WTC11 (cell line): ENCODE data around the gene MED12L. TPM values are rescaled to one million over a fixed set of nuclear protein-coding genes. Genes with fewer than 3 reads are reported as not detected.

Experiments
- ATAC-seq: fragments of 200-7000 bp; cut with Tn5 transposase; 2 replicates; pipeline ENCODE4 v1.10.0; 2021; ENCODE audit warnings: mild to moderate bottlenecking, moderate library complexity
- CTCF ChIA-PET: fragments of 300-600 bp; sonication (Branson Sonifier 250); formaldehyde crosslinking; loops from one replicate; lab custom pipeline; 2021; ENCODE audit warnings: antibody characterized with exemption; lab: Charles Lee
- POLR2A ChIA-PET: fragments of 350-600 bp; sonication (Branson Sonifier 250); formaldehyde crosslinking; loops from one replicate; lab custom pipeline; 2021; ENCODE audit warnings: antibody characterized with exemption; lab: Charles Lee
- DNase-seq: peaks from one replicate; pipeline ENCODE4 v3.0.0; 2021; ENCODE audit warnings: low spot score
- H3K27ac Mint-ChIP-seq: 2 replicates; pipeline ENCODE4 v1.8.0; 2021; ENCODE audit warnings: mixed read lengths
- H3K27me3 Mint-ChIP-seq: 2 replicates; pipeline ENCODE4 v1.8.0; 2021; ENCODE audit warnings: low read depth, mild to moderate bottlenecking, moderate library complexity, mixed read lengths
- H3K36me3 Mint-ChIP-seq: 2 replicates; pipeline ENCODE4 v1.8.0; 2021; ENCODE audit warnings: mixed read lengths
- H3K4me1 Mint-ChIP-seq: 2 replicates; pipeline ENCODE4 v1.8.0; 2022; ENCODE audit warnings: mixed read lengths
- H3K4me3 Mint-ChIP-seq: 2 replicates; pipeline ENCODE4 v1.8.0; 2021; ENCODE audit warnings: mild to moderate bottlenecking, moderate library complexity, mixed read lengths
- H3K9me3 Mint-ChIP-seq: 2 replicates; pipeline ENCODE4 v1.8.0; 2021; ENCODE audit warnings: mixed read lengths
- FOXK1 ChIP-seq: sonication (generic); formaldehyde crosslinking; IDR thresholded peaks from 2 replicates; pipeline ENCODE4 v1.8.0; 2022; ENCODE audit warnings: mild to moderate bottlenecking, moderate library complexity, missing genetic modification reagents
- FOXP1 ChIP-seq: sonication (generic); formaldehyde crosslinking; IDR thresholded peaks from 2 replicates; pipeline ENCODE4 v1.8.0; 2022; ENCODE audit warnings: missing genetic modification reagents, mild to moderate bottlenecking, moderate library complexity, borderline replicate concordance
- GTF2I ChIP-seq: fragments of 250-450 bp; sonication (Bioruptor Pico); conservative IDR thresholded peaks from 2 replicates; pipeline ENCODE4 v1.4.0; 2021; ENCODE audit warnings: mild to moderate bottlenecking
- HMGA2 ChIP-seq: fragments of 250-450 bp; sonication (Bioruptor Pico); IDR thresholded peaks from 2 replicates; pipeline ENCODE4 v1.4.0; 2021; ENCODE audit warnings: mild to moderate bottlenecking, moderate library complexity
- NR2C2 ChIP-seq: sonication (generic); formaldehyde crosslinking; IDR thresholded peaks from 2 replicates; pipeline ENCODE4 v1.8.0; 2022; ENCODE audit warnings: mild to moderate bottlenecking, missing genetic modification reagents
- RORB ChIP-seq: fragments of 250-450 bp; sonication (Bioruptor Pico); IDR thresholded peaks from 2 replicates; pipeline ENCODE4 v1.9.0; 2021; ENCODE audit warnings: mild to moderate bottlenecking
- ZNF121 ChIP-seq: sonication (generic); formaldehyde crosslinking; IDR thresholded peaks from 2 replicates; pipeline ENCODE4 v1.8.0; 2023; ENCODE audit warnings: missing genetic modification reagents
- ZNF232 ChIP-seq: sonication (generic); formaldehyde crosslinking; IDR thresholded peaks from 2 replicates; pipeline ENCODE4 v1.8.0; 2022; ENCODE audit warnings: mild to moderate bottlenecking, missing genetic modification reagents
- ZNF396 ChIP-seq: fragments of 250-450 bp; sonication (Bioruptor Pico); IDR thresholded peaks from 2 replicates; pipeline ENCODE4 v1.8.0; 2021; ENCODE audit warnings: mild to moderate bottlenecking, moderate library complexity, borderline replicate concordance
- total RNA-seq: library from RNA; stranded (reverse); gene quantifications from 3 replicates; pipeline ENCODE4 v1.2.3, GENCODE V29; 2021
- TF ChIP-seq, protein P1 (sequence below): sonication (generic); formaldehyde crosslinking; IDR thresholded peaks from 2 replicates; pipeline ENCODE4 v1.8.1; 2023; ENCODE audit warnings: mild to moderate bottlenecking, missing genetic modification reagents
- TF ChIP-seq, protein P2 (sequence below): fragments of 250-450 bp; sonication (Bioruptor Pico); conservative IDR thresholded peaks from 2 replicates; pipeline ENCODE4 v1.9.0; 2021; ENCODE audit warnings: mild to moderate bottlenecking
- TF ChIP-seq, protein P3 (sequence below): sonication (generic); formaldehyde crosslinking; conservative IDR thresholded peaks from 2 replicates; pipeline ENCODE4 v1.8.1; 2023; ENCODE audit warnings: mild to moderate bottlenecking, low read depth, missing genetic modification reagents, moderate library complexity
- TF ChIP-seq, protein P4 (sequence below): sonication (generic); formaldehyde crosslinking; IDR thresholded peaks from 2 replicates; pipeline ENCODE4 v1.8.1; 2023; ENCODE audit warnings: mild to moderate bottlenecking, missing genetic modification reagents, moderate library complexity
- TF ChIP-seq, protein P5 (sequence below): sonication (generic); formaldehyde crosslinking; IDR thresholded peaks from 2 replicates; pipeline ENCODE4 v1.8.0; 2022; ENCODE audit warnings: mild to moderate bottlenecking, missing genetic modification reagents
- TF ChIP-seq, protein P6 (sequence below): sonication (generic); formaldehyde crosslinking; IDR thresholded peaks from 2 replicates; pipeline ENCODE4 v1.8.0; 2023; ENCODE audit warnings: mild to moderate bottlenecking, missing genetic modification reagents
- TF ChIP-seq, protein P7 (sequence below): sonication (generic); formaldehyde crosslinking; IDR thresholded peaks from 2 replicates; pipeline ENCODE4 v1.8.0; 2023; ENCODE audit warnings: missing genetic modification reagents
- TF ChIP-seq, protein P8 (sequence below): sonication (generic); formaldehyde crosslinking; IDR thresholded peaks from 2 replicates; pipeline ENCODE4 v1.8.1; 2022; ENCODE audit warnings: low read depth, missing genetic modification reagents, borderline replicate concordance

Gene MED12L
- total RNA-seq, 1 experiment from 2014 or later, result 27.4 TPM

DNA sequence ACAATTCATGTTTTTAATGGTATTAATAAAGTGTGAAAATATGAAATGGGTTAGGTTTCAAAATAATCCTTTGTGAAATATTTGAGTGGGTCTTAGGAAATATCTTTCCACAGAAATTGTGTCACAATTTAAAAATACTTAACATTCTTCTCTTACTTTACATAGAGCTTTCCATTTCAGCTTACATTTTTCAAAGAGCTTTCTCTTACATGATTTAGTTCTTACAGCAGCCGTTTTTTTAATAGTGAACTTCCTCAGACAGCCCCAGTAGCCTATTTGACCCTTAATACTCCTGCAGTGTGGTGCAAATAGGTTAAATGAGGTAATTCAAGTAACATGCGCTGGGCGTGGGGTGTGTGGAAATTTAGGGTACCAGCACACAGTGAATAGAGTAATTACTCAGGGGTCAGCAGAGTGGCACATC lies 277.3 kb downstream of the MED12L start:
- POLR2A ChIA-PET, result no interaction called here
- ATAC-seq, result no peak

DNA sequence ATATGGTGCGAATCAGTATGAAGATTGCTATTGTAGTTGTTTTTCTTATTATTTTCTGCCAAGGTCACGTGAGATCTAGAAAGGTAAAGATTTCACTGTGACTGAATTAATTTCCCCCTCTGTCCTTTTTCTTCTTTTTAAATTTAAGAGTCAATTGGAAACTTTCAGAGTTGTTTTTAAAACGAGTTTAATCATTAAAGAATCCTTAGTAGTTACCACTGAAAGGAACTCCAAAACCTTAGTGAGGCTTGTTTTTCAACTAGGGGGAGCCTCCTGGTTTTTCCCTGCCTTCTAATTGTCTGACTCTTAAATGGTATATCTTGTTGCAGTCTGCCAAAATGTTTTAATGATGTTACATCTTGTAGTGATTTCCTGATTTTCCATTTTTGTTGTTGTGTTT lies 281.5 kb downstream of the MED12L start:
- Mint-ChIP-seq H3K4me1 (peaks cover 25% of the 10 kb centered on the region), H3K36me3 (peaks cover 3% of the 10 kb centered on the region; the same call in 1 of the 2 replicates), H3K27me3 (no peaks in the 10 kb centered on the region), H3K4me3 (no peak overlapping the region), H3K9me3 (no peaks in the 10 kb centered on the region), H3K27ac (no peak overlapping the region)
- ATAC-seq, result no peak
- POLR2A ChIA-PET, result no interaction called here
- DNase-seq, result no peak
- TF ChIP-seq, protein P1, sequence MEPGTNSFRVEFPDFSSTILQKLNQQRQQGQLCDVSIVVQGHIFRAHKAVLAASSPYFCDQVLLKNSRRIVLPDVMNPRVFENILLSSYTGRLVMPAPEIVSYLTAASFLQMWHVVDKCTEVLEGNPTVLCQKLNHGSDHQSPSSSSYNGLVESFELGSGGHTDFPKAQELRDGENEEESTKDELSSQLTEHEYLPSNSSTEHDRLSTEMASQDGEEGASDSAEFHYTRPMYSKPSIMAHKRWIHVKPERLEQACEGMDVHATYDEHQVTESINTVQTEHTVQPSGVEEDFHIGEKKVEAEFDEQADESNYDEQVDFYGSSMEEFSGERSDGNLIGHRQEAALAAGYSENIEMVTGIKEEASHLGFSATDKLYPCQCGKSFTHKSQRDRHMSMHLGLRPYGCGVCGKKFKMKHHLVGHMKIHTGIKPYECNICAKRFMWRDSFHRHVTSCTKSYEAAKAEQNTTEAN (CRISPR knock-in tag), result no peak
- TF ChIP-seq, protein P2, sequence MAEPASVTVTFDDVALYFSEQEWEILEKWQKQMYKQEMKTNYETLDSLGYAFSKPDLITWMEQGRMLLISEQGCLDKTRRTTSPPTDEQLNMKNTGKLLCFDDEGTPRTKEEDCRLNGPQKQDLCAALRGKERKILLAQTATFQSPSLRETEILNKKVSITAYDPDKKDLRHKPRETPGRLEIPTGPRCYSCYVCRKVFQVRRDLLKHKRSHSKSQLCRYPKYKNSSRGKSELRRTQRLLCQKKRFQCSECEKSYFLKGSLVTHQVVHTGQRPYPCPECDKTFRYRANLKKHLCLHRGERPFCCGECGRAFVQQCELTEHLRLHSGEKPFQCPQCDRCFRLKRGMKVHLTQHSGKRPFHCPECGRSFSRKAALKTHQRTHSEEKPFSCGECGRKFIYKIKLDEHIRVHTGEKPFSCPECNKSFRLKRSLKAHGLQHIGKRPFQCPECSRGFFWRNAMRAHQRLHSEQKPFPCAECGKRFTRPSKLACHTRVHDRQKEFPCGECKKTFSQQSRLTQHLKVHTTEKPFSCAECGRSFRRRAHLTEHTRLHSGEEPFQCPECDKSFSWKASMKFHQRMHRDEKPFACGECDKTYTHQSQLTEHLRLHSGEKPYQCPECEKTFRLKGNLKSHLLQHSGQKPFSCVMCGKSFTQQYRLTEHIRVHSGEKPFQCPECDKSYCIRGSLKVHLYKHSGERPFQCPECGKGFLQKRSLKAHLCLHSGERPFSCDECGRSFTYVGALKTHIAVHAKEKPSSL (CRISPR knock-in tag), result no peak
- TF ChIP-seq, protein P3, sequence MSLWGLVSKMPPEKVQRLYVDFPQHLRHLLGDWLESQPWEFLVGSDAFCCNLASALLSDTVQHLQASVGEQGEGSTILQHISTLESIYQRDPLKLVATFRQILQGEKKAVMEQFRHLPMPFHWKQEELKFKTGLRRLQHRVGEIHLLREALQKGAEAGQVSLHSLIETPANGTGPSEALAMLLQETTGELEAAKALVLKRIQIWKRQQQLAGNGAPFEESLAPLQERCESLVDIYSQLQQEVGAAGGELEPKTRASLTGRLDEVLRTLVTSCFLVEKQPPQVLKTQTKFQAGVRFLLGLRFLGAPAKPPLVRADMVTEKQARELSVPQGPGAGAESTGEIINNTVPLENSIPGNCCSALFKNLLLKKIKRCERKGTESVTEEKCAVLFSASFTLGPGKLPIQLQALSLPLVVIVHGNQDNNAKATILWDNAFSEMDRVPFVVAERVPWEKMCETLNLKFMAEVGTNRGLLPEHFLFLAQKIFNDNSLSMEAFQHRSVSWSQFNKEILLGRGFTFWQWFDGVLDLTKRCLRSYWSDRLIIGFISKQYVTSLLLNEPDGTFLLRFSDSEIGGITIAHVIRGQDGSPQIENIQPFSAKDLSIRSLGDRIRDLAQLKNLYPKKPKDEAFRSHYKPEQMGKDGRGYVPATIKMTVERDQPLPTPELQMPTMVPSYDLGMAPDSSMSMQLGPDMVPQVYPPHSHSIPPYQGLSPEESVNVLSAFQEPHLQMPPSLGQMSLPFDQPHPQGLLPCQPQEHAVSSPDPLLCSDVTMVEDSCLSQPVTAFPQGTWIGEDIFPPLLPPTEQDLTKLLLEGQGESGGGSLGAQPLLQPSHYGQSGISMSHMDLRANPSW, result no peak
- TF ChIP-seq ZNF396, result no peak
- no peak for TF ChIP-seq FOXK1 (CRISPR knock-in tag)
- no peak for TF ChIP-seq HMGA2 (CRISPR knock-in tag)
- TF ChIP-seq, protein P4, sequence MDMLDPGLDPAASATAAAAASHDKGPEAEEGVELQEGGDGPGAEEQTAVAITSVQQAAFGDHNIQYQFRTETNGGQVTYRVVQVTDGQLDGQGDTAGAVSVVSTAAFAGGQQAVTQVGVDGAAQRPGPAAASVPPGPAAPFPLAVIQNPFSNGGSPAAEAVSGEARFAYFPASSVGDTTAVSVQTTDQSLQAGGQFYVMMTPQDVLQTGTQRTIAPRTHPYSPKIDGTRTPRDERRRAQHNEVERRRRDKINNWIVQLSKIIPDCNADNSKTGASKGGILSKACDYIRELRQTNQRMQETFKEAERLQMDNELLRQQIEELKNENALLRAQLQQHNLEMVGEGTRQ, result no peak
- TF ChIP-seq, protein P5, sequence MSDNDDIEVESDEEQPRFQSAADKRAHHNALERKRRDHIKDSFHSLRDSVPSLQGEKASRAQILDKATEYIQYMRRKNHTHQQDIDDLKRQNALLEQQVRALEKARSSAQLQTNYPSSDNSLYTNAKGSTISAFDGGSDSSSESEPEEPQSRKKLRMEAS, result no peak
- TF ChIP-seq ZNF232 (CRISPR knock-in tag), result no peak
- no peak for TF ChIP-seq GTF2I (CRISPR knock-in tag)
- TF ChIP-seq FOXP1, result no peak
- TF ChIP-seq, protein P6, sequence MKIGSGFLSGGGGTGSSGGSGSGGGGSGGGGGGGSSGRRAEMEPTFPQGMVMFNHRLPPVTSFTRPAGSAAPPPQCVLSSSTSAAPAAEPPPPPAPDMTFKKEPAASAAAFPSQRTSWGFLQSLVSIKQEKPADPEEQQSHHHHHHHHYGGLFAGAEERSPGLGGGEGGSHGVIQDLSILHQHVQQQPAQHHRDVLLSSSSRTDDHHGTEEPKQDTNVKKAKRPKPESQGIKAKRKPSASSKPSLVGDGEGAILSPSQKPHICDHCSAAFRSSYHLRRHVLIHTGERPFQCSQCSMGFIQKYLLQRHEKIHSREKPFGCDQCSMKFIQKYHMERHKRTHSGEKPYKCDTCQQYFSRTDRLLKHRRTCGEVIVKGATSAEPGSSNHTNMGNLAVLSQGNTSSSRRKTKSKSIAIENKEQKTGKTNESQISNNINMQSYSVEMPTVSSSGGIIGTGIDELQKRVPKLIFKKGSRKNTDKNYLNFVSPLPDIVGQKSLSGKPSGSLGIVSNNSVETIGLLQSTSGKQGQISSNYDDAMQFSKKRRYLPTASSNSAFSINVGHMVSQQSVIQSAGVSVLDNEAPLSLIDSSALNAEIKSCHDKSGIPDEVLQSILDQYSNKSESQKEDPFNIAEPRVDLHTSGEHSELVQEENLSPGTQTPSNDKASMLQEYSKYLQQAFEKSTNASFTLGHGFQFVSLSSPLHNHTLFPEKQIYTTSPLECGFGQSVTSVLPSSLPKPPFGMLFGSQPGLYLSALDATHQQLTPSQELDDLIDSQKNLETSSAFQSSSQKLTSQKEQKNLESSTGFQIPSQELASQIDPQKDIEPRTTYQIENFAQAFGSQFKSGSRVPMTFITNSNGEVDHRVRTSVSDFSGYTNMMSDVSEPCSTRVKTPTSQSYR, result no peak
- no peak for TF ChIP-seq ZNF121 (CRISPR knock-in tag)
- no peak for TF ChIP-seq RORB (CRISPR knock-in tag)
- TF ChIP-seq, protein P7, sequence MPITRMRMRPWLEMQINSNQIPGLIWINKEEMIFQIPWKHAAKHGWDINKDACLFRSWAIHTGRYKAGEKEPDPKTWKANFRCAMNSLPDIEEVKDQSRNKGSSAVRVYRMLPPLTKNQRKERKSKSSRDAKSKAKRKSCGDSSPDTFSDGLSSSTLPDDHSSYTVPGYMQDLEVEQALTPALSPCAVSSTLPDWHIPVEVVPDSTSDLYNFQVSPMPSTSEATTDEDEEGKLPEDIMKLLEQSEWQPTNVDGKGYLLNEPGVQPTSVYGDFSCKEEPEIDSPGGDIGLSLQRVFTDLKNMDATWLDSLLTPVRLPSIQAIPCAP, result no peak
- CTCF ChIA-PET, result interaction anchor here (1.0 kb wide), 1 partner anchor 12 kb away, joined by 3 read pairs; no protein-coding TSS in a partner anchor

More for the DNA sequence above, 277.3 kb downstream of the MED12L start:
- H3K4me3 Mint-ChIP-seq, result no peak overlapping the region
- TF ChIP-seq, protein P8, sequence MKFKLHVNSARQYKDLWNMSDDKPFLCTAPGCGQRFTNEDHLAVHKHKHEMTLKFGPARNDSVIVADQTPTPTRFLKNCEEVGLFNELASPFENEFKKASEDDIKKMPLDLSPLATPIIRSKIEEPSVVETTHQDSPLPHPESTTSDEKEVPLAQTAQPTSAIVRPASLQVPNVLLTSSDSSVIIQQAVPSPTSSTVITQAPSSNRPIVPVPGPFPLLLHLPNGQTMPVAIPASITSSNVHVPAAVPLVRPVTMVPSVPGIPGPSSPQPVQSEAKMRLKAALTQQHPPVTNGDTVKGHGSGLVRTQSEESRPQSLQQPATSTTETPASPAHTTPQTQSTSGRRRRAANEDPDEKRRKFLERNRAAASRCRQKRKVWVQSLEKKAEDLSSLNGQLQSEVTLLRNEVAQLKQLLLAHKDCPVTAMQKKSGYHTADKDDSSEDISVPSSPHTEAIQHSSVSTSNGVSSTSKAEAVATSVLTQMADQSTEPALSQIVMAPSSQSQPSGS (CRISPR knock-in tag), result no peak
- no peak for TF ChIP-seq NR2C2 (CRISPR knock-in tag)
- H3K9me3 Mint-ChIP-seq, result no peaks in the 10 kb centered on the region
- H3K27ac Mint-ChIP-seq, result no peak overlapping the region
- CTCF ChIA-PET, result interaction anchor here (1.6 kb wide), 1 partner anchor 17 kb away, joined by 5 read pairs; no protein-coding TSS in a partner anchor
- H3K4me1 Mint-ChIP-seq, result peaks cover 39% of the 10 kb centered on the region
- no peak for DNase-seq
- no peaks in the 10 kb centered on the region for H3K36me3 Mint-ChIP-seq
- no peaks in the 10 kb centered on the region for H3K27me3 Mint-ChIP-seq
